Activated T-helper 1 cell treated with anti-CD3 and anti-CD28 coated beads, Interleukin-2, amount 50 U/mL, for 16 hours (primary cell): ENCODE results near the gene POU2AF2.

ENCODE experiments used
- DNase-seq, 2 donors: peaks; one replicate each; pipeline ENCODE4 v3.0.0-alpha.2; 2020; ENCODE audit warnings: low read depth in 1 of 2, low spot score in 1 of 2

The POU2AF2 gene

GRCh38 chr11:111329306-111330204, 84.0 kb downstream of the POU2AF2 start:
- DNase-seq = no peak

- DNase-seq = no peak
Measured at GRCh38 chr11:111330234-111330893, 84.8 kb downstream of the POU2AF2 start.

GRCh38 chr11:111331711-111332479, 86.4 kb downstream of the POU2AF2 start:
- no peak for DNase-seq

GRCh38 chr11:111334532-111335502, 89.3 kb downstream of the POU2AF2 start:
- DNase-seq = no peak

GRCh38 chr11:111335549-111335948, 90.0 kb downstream of the POU2AF2 start:
- DNase-seq = no peak
